Skeletal muscle satellite cell (primary cell): Measurements from ENCODE around the gene ZNF771.

Experiments used
- H3K27me3 ChIP-seq: 2 replicates; pipeline ENCODE4 v1.7.0; 2013; ENCODE audit warnings: low read length; ENCODE audit not compliant: control insufficient read depth, insufficient read depth
- H3K36me3 ChIP-seq: 2 replicates; pipeline ENCODE4 v1.7.0; 2013; ENCODE audit warnings: mild to moderate bottlenecking, control low read depth, low read length; ENCODE audit not compliant: insufficient read depth
- H3K4me1 ChIP-seq: 2 replicates; pipeline ENCODE4 v1.7.0; 2013; ENCODE audit warnings: low read length; ENCODE audit not compliant: control insufficient read depth, insufficient read depth
- H3K4me2 ChIP-seq: 2 replicates; pipeline ENCODE4 v1.7.0; 2013; ENCODE audit warnings: mild to moderate bottlenecking, low read length
- H3K4me3 ChIP-seq: 2 replicates; pipeline ENCODE4 v1.7.0; 2013; ENCODE audit warnings: low read length
- H3K9ac ChIP-seq: 2 replicates; pipeline ENCODE4 v1.7.0; 2013; ENCODE audit warnings: mild to moderate bottlenecking, low read depth, low read length, moderate library complexity
- H3K9me3 ChIP-seq: replicated peaks from 2 replicates; pipeline ENCODE4 v1.7.0; 2013; ENCODE audit warnings: mild to moderate bottlenecking, control low read depth, low read length

Gene ZNF771

DNA sequence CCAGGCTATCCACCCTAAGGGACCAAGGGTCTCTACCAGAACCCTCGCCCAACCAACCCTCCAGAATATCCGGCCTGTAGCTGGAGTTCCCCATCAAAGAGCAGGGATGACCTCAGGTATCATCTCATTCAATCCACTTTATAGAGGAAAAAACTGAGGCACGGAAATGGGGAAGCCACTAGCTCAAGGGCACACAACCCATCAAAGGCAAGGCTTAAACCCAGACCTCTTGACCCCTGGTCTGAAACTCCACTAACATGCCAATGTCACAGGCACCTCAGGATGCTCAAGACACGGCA, 38.7 kb upstream of the ZNF771 start:
- Histone ChIP-seq H3K9ac (peak overlapping the region; percentile 71), H3K4me1 (peaks cover 29% of the 10 kb centered on the region)

GRCh38 chr16:30369091-30369937, 38.1 kb upstream of the ZNF771 start:
- H3K36me3 ChIP-seq: peaks cover 16% of the 10 kb centered on the region
- peak overlapping the region; percentile 86 for H3K4me2 ChIP-seq
- H3K9ac ChIP-seq: peak overlapping the region; percentile 71
- H3K9me3 ChIP-seq: no peaks in the 10 kb centered on the region
- no peaks in the 10 kb centered on the region for H3K27me3 ChIP-seq
- H3K4me3 ChIP-seq: peak overlapping the region; percentile 71
- peaks cover 29% of the 10 kb centered on the region for H3K4me1 ChIP-seq

More for the DNA sequence above, 38.7 kb upstream of the ZNF771 start:
- Histone ChIP-seq H3K27me3 (no peaks in the 10 kb centered on the region), H3K4me3 (peak overlapping the region; percentile 71), H3K36me3 (peaks cover 16% of the 10 kb centered on the region), H3K4me2 (peak overlapping the region; percentile 86), H3K9me3 (no peaks in the 10 kb centered on the region)

GRCh38 chr16:30369938-30370455, 37.4 kb upstream of the ZNF771 start:
- no peaks in the 10 kb centered on the region for H3K27me3 ChIP-seq
- H3K9ac ChIP-seq: peak overlapping the region; percentile 71
- peak overlapping the region; percentile 86 for H3K4me2 ChIP-seq
- no peaks in the 10 kb centered on the region for H3K9me3 ChIP-seq
- peaks cover 29% of the 10 kb centered on the region for H3K4me1 ChIP-seq
- H3K36me3 ChIP-seq: peaks cover 14% of the 10 kb centered on the region
- peak overlapping the region; percentile 71 for H3K4me3 ChIP-seq

DNA sequence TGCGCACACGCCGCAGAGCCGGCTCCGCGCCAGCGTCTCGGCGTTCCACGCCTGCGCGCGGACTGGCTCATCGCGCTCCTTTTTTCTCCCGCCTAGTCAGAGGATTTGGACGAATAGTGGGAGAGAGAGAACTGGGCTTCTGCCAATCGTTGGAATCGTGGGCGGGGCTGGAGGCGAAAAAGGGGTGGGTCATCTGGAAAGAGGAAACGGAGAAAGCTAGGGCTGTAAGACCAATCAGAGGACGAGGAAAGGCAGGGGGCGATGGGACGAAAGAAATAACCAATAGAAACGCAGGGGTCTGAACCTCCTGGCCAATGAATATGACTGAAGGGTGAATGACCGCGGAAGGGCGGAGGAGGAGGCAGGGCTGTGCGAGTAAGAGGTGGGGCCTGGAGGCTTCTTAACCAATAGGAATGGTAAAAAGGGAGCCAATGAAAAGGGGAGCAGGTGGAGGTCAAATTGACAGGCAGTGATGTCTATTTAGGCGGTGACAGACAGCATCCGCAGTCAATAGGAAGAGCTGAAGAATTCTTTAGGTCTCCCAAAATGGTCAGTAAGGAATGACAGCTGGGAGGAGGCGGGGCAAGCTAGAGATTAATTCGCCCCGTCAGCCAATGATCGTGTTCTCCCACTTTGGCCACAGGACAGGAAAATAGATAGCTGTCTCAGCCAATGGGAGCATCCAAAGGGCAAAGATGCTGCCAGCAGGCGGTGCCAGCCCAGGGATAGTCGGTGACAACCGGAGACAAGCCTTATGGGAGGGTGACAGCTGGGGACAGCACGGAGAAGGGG, 36.8 kb upstream of the ZNF771 start, which contains the start of gene TBC1D10B:
Gene TBC1D10B, minus strand, starts transcription at position 39 of the 792 bp plus-strand sequence. CDS start 311 bp downstream, outside the sequence.
- peaks cover 29% of the 10 kb centered on the region for H3K4me1 ChIP-seq
- no peaks in the 10 kb centered on the region for H3K9me3 ChIP-seq
- H3K4me3 ChIP-seq: peak within 1 kb of the TSS; percentile 71
- peak within 1 kb of the TSS; percentile 71 for H3K9ac ChIP-seq
- peak within 1 kb of the TSS; percentile 93 for H3K4me2 ChIP-seq
- H3K27me3 ChIP-seq: no peaks in the 10 kb centered on the region
- peaks cover 7% of the 10 kb centered on the region for H3K36me3 ChIP-seq

DNA sequence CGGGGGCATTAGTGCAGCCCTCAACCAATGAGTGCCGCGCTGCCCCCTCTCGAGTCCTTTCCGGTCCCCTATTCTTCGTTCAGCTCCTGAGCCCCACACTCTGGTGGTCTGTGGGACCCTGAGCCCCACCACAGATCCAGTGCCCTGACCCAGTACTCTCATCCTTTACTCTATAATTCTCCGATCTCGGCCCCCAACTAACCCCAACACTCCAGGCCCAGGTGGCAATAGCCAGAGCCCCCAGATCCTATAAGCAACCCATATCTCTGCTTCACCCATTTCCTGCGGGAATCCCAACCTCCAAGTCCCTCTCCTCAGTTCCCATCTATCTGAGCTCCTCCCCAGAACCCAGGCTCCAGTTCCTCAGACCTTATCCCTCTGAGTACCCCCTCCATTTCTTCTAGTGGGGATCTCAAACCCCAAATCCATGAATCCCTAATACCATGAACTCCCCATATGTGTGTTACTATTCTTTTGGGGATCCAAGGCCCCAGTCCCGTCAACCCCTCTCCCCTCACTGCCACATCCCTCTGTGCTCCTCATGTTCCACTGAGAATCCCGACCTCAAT, 36.1 kb upstream of the ZNF771 start:
- H3K27me3 ChIP-seq: no peaks in the 10 kb centered on the region
- H3K9ac ChIP-seq: peak overlapping the region; percentile 69
- H3K4me1 ChIP-seq: peaks cover 29% of the 10 kb centered on the region
- peaks cover 6% of the 10 kb centered on the region for H3K36me3 ChIP-seq
- H3K4me2 ChIP-seq: peak overlapping the region; percentile 93
- H3K9me3 ChIP-seq: no peaks in the 10 kb centered on the region
- H3K4me3 ChIP-seq: peak overlapping the region; percentile 71

DNA sequence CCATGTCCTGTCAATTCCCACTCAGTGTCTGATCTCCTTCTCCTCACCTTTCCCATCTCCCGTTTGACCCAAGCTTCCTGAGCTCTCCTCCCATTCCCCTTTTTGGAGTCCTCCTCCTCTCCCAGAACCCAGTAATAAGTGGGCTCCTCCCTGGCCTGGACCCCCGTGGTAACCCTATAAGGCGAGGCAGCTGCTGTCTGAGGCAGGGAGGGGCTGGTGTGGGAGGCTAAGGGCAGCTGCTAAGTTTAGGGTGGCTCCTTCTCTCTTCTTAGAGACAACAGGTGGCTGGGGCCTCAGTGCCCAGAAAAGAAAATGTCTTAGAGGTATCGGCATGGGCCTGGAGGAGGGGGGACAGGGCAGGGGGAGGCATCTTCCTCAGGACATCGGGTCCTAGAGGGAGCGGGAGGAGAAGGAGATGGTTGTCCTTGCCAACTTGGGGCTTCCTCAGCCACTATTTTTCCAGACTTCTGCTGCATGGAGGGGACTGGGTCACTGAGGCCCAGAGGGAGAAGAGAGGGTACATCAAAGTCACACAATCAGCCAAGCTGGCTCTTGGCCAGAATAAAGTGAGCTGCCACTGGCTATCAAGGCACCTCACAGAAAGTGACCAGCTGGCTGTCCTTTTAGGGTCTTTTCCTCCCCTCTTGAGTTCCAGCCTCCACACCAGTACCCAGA, 35.2 kb upstream of the ZNF771 start:
- Histone ChIP-seq H3K4me1 (peaks cover 26% of the 10 kb centered on the region), H3K9ac (no peak overlapping the region), H3K36me3 (peaks cover 3% of the 10 kb centered on the region), H3K4me3 (no peak overlapping the region), H3K4me2 (no peak overlapping the region), H3K9me3 (no peaks in the 10 kb centered on the region), H3K27me3 (no peaks in the 10 kb centered on the region)

- Histone ChIP-seq H3K4me3 (no peak overlapping the region), H3K27me3 (no peaks in the 10 kb centered on the region), H3K36me3 (no peaks in the 10 kb centered on the region), H3K4me1 (peaks cover 26% of the 10 kb centered on the region), H3K9ac (no peak overlapping the region), H3K4me2 (no peak overlapping the region), H3K9me3 (no peaks in the 10 kb centered on the region)
Measured at GRCh38 chr16:30372725-30373124, 34.7 kb upstream of the ZNF771 start.

DNA sequence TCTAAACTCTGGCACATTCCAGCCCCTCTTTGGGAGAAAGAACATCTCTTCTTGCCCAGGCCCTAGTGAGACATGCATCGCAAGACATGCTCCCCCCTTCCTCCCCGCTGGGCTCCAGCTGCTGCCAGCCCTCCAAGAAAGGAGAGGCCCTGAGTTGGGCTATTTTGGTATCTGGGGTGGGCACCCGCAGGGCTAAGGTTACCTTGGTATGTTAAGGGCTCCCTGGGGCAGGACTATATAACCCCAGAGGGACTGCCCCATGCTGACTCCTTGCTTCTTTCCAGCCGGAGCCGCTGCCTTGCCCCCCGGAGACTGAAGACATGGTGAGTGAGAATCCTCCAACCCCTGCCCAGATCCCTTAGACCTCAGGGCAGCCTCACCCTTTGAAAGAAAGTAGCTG, 32.9 kb upstream of the ZNF771 start, which contains the start of gene MYL11:
Gene MYL11, plus strand, starts transcription at position 265 of the 400 bp plus-strand sequence. Its CDS starts 56 bp downstream, at position 321.
- H3K27me3 ChIP-seq: no peaks in the 10 kb centered on the region
- no peaks in the 10 kb centered on the region for H3K36me3 ChIP-seq
- no peaks in the 10 kb centered on the region for H3K9me3 ChIP-seq
- peaks cover 27% of the 10 kb centered on the region for H3K4me1 ChIP-seq
- no peak within 1 kb of the TSS for H3K4me2 ChIP-seq
- no peak within 1 kb of the TSS for H3K9ac ChIP-seq
- no peak within 1 kb of the TSS for H3K4me3 ChIP-seq

GRCh38 chr16:30375864-30376263, 31.5 kb upstream of the ZNF771 start:
- Histone ChIP-seq H3K4me1 (peaks cover 27% of the 10 kb centered on the region), H3K4me2 (no peak overlapping the region), H3K4me3 (no peak overlapping the region), H3K36me3 (no peaks in the 10 kb centered on the region), H3K9ac (no peak overlapping the region), H3K9me3 (no peaks in the 10 kb centered on the region), H3K27me3 (no peaks in the 10 kb centered on the region)

GRCh38 chr16:30376461-30376902, 30.9 kb upstream of the ZNF771 start:
- H3K4me2 ChIP-seq: no peak overlapping the region
- peaks cover 22% of the 10 kb centered on the region for H3K4me1 ChIP-seq
- no peaks in the 10 kb centered on the region for H3K9me3 ChIP-seq
- H3K27me3 ChIP-seq: no peaks in the 10 kb centered on the region
- no peak overlapping the region for H3K4me3 ChIP-seq
- H3K9ac ChIP-seq: no peak overlapping the region
- no peaks in the 10 kb centered on the region for H3K36me3 ChIP-seq
